HepG2 (cell line): ENCODE measurements around the gene PCDHB9.
"Not testable (repeated sequence)": the region's sequence is repeated elsewhere in the genome, so short reads cannot be mapped to it uniquely, and the experiment has no call there.

Experiments used
- CENPX ChIP-seq: sonication (generic); formaldehyde crosslinking; IDR thresholded peaks from 2 replicates; pipeline ENCODE4 v1.9.0; 2021; ENCODE audit warnings: mild to moderate bottlenecking, missing genetic modification reagents, moderate library complexity
- IRF2 ChIP-seq: IDR thresholded peaks from 2 replicates; pipeline ENCODE4 v1.6.1; 2018; ENCODE audit warnings: missing genetic modification reagents, missing compliant biosample characterization
- KDM1A ChIP-seq: IDR thresholded peaks from 2 replicates; pipeline ENCODE4 v1.6.1; 2016; ENCODE audit warnings: missing compliant biosample characterization
- RFX5 ChIP-seq: IDR thresholded peaks from 2 replicates; pipeline ENCODE4 v1.6.1; 2011; ENCODE audit warnings: low read depth, low read length, improper control_type of control experiment
- SALL1 ChIP-seq: sonication (generic); formaldehyde crosslinking; IDR thresholded peaks from 2 replicates; pipeline ENCODE4 v1.8.0; 2022; ENCODE audit warnings: mild to moderate bottlenecking, missing genetic modification reagents
- TBX2 ChIP-seq: sonication (generic); formaldehyde crosslinking; IDR thresholded peaks from 2 replicates; pipeline ENCODE4 v1.5.0; 2020; ENCODE audit warnings: missing genetic modification reagents, mild to moderate bottlenecking, borderline replicate concordance
- ZNF317 ChIP-seq: sonication (generic); formaldehyde crosslinking; IDR thresholded peaks from 2 replicates; pipeline ENCODE4 v1.5.0; 2020; ENCODE audit warnings: mild to moderate bottlenecking, missing genetic modification reagents
- ZNF501 ChIP-seq: sonication (generic); formaldehyde crosslinking; IDR thresholded peaks from 2 replicates; pipeline ENCODE4 v1.5.1; 2020; ENCODE audit warnings: mild to moderate bottlenecking, moderate library complexity, missing genetic modification reagents
- ZNF577 ChIP-seq: sonication (generic); formaldehyde crosslinking; IDR thresholded peaks from 2 replicates; pipeline ENCODE4 v1.4.0; 2020; ENCODE audit warnings: mild to moderate bottlenecking, low read depth, missing genetic modification reagents, borderline replicate concordance
- ZNF790 ChIP-seq: sonication (generic); formaldehyde crosslinking; IDR thresholded peaks from 2 replicates; pipeline ENCODE4 v1.8.0; 2022; ENCODE audit warnings: missing genetic modification reagents, mild to moderate bottlenecking, borderline replicate concordance

DNA sequence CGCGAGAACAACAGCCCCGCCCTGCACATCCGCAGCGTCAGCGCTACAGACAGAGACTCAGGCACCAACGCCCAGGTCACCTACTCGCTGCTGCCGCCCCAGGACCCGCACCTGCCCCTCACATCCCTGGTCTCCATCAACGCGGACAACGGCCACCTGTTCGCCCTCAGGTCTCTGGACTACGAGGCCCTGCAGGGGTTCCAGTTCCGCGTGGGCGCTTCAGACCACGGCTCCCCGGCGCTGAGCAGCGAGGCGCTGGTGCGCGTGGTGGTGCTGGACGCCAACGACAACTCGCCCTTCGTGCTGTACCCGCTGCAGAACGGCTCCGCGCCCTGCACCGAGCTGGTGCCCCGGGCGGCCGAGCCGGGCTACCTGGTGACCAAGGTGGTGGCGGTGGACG lies 28.5 kb downstream of the PCDHB9 start:
- not testable (repeated sequence) for TF ChIP-seq ZNF790 (CRISPR knock-in tag); RFX5; ZNF317; KDM1A; ZNF577 (CRISPR knock-in tag); TBX2 (CRISPR knock-in tag); ZNF501 (CRISPR knock-in tag); SALL1; IRF2 (CRISPR knock-in tag); CENPX (CRISPR knock-in tag)
